GM21390 (cell line): ENCODE results near the gene SLC22A23.

Source experiments
- ATAC-seq: cut with Tn5 transposase; IDR thresholded peaks from one replicate; pipeline ENCODE4 v1.9.1; 2021; ENCODE audit not compliant: unreplicated experiment

The SLC22A23 gene

GRCh38 chr6:3356056-3356823, 100.6 kb downstream of the SLC22A23 start:
- peak; percentile 88 for ATAC-seq

GRCh38 chr6:3355358-3356055, 101.3 kb downstream of the SLC22A23 start:
- ATAC-seq = no peak

GRCh38 chr6:3355011-3355357, 101.9 kb downstream of the SLC22A23 start:
- ATAC-seq = no peak

GRCh38 chr6:3353939-3354338, 102.9 kb downstream of the SLC22A23 start:
- ATAC-seq = no peak

- ATAC-seq = no peak
Observed at GRCh38 chr6:3353213-3353903, 103.5 kb downstream of the SLC22A23 start.

- no peak for ATAC-seq
Observed at GRCh38 chr6:3352678-3353077, 104.2 kb downstream of the SLC22A23 start.

GRCh38 chr6:3351829-3352524, 104.9 kb downstream of the SLC22A23 start:
- no peak for ATAC-seq

GRCh38 chr6:3351105-3351676, 105.7 kb downstream of the SLC22A23 start:
- ATAC-seq = no peak

GRCh38 chr6:3350252-3350796, 106.5 kb downstream of the SLC22A23 start:
- no peak for ATAC-seq

- ATAC-seq = no peak
Observed at GRCh38 chr6:3349388-3350251, 107.2 kb downstream of the SLC22A23 start.

- ATAC-seq = no peak
Observed at GRCh38 chr6:3348821-3349220, 108.0 kb downstream of the SLC22A23 start.

GRCh38 chr6:3347826-3348225, 109.0 kb downstream of the SLC22A23 start:
- ATAC-seq = no peak

- ATAC-seq = no peak
Observed at GRCh38 chr6:3347247-3347646, 109.6 kb downstream of the SLC22A23 start.

GRCh38 chr6:3346476-3346875, 110.4 kb downstream of the SLC22A23 start:
- no peak for ATAC-seq

- ATAC-seq = no peak
Observed at GRCh38 chr6:3345836-3346235, 111.0 kb downstream of the SLC22A23 start.

- no peak for ATAC-seq
Observed at GRCh38 chr6:3343089-3343883, 113.6 kb downstream of the SLC22A23 start.

GRCh38 chr6:3341467-3341866, 115.4 kb downstream of the SLC22A23 start:
- ATAC-seq = no peak

- ATAC-seq = no peak
Observed at GRCh38 chr6:3340894-3341293, 116.0 kb downstream of the SLC22A23 start.

- no peak for ATAC-seq
Observed at GRCh38 chr6:3340358-3340802, 116.5 kb downstream of the SLC22A23 start.
